Measurements from ENCODE around the gene GMDS.

The GMDS gene

DNA sequence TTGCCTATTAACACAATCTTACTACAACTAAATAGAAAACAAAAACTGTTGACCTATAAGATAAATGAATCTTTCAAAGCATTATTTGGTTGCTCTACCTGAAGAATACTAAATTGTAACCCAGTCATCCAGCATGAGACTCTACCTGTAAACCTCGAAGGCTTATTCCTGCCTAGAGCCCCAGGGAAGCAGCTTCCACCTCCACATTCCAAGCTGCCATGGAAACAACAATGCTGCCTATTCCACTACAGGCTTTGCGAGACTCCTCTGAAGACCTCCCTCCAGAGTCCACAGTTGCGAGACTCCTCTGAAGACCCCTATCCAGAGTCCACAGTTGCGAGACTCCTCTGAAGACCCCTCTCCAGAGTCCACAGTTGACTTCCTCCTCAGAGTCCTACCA lies 15.7 kb downstream of the GMDS start:
- TF ChIP-seq, protein P1, sequence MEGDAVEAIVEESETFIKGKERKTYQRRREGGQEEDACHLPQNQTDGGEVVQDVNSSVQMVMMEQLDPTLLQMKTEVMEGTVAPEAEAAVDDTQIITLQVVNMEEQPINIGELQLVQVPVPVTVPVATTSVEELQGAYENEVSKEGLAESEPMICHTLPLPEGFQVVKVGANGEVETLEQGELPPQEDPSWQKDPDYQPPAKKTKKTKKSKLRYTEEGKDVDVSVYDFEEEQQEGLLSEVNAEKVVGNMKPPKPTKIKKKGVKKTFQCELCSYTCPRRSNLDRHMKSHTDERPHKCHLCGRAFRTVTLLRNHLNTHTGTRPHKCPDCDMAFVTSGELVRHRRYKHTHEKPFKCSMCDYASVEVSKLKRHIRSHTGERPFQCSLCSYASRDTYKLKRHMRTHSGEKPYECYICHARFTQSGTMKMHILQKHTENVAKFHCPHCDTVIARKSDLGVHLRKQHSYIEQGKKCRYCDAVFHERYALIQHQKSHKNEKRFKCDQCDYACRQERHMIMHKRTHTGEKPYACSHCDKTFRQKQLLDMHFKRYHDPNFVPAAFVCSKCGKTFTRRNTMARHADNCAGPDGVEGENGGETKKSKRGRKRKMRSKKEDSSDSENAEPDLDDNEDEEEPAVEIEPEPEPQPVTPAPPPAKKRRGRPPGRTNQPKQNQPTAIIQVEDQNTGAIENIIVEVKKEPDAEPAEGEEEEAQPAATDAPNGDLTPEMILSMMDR (IDR thresholded peaks at IDR 0.05; ENCODE audit: insufficient read depth, low read length, poor library complexity, severe bottlenecking): no peak
- no peak overlapping the region for H3K4me3 ChIP-seq (replicated peaks; ENCODE audit: low read depth, low read length)
- DNase-seq (ENCODE audit: extremely low read depth, insufficient read length): no peak
- H3K27me3 ChIP-seq (replicated peaks; ENCODE audit: control insufficient read depth, insufficient read depth, low read length): no peaks in the 10 kb centered on the region
- H3K36me3 ChIP-seq (ENCODE audit: control insufficient read depth, insufficient read depth, low read length): no peaks in the 10 kb centered on the region

DNA sequence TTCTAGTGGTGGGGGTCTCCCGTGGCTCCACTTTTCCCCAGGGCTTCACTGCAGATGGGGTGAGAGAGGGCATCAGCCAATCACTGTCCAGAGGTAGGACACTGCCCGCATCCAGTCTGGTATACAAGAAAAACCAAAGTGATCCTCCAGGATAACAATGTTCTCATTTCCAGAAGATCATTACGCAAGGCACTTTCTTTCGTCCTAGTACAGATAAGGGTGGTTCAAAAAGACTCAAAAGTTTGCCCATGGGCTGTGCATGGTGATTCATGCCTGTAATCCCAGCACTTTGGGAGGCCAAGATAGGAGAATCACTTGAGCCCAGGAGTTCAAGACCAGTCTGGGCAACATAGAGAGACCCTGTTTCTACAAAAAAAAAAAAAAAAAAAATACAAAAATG lies 16.4 kb downstream of the GMDS start:
- no peak for DNase-seq (ENCODE audit: extremely low read depth, insufficient read length)
- Histone ChIP-seq H3K27me3 (replicated peaks; ENCODE audit: control insufficient read depth, insufficient read depth, low read length) (no peaks in the 10 kb centered on the region), H3K36me3 (ENCODE audit: control insufficient read depth, insufficient read depth, low read length) (no peaks in the 10 kb centered on the region), H3K4me3 (replicated peaks; ENCODE audit: low read depth, low read length) (no peak overlapping the region)
- TF ChIP-seq, protein P1 (IDR thresholded peaks at IDR 0.05; ENCODE audit: insufficient read depth, low read length, poor library complexity, severe bottlenecking): no peak

DNA sequence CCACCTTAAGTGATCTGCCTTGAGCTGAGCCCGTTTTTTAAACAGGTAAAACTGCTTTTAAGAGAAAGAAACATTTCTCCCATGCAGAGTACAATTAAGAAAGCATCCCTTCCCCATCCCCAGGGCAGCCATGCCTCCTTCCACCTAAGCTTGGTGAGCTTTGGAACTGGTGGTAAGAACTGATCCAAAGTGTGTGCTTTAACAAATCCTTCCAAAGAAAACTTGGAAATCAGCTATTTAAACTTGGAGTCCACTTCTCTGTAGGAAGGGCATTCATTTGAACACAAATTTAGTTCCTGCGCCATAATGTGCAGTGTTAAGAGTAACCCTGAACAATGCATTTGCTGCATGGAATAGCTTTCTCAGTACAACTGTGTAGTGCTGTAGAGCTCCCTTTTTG lies 17.0 kb downstream of the GMDS start:
- no peak for DNase-seq (ENCODE audit: extremely low read depth, insufficient read length)
- Histone ChIP-seq H3K4me3 (replicated peaks; ENCODE audit: low read depth, low read length) (no peak overlapping the region), H3K27me3 (replicated peaks; ENCODE audit: control insufficient read depth, insufficient read depth, low read length) (no peaks in the 10 kb centered on the region), H3K36me3 (ENCODE audit: control insufficient read depth, insufficient read depth, low read length) (no peaks in the 10 kb centered on the region)
- TF ChIP-seq, protein P1 (IDR thresholded peaks at IDR 0.05; ENCODE audit: insufficient read depth, low read length, poor library complexity, severe bottlenecking): no peak

DNA sequence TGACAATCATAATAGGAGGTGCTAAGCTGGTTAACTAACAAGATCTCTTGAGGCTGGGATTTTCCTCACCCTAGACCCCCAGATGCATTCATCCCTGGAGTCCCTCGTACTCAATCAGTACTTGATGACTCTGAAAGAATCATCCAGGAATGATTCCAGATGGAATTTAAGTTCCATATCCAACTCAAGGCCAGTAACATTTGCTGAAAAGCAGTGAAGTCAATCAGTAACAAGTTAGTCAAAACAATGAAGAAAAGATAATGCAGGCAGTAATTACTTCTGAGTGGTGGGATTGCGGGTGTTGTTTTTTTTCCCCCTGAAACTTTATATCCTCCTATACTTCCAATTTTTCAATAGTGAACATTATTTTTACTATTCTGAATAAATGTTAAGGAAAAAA lies 18.6 kb downstream of the GMDS start:
- TF ChIP-seq, protein P1 (IDR thresholded peaks at IDR 0.05; ENCODE audit: insufficient read depth, low read length, poor library complexity, severe bottlenecking): no peak
- Histone ChIP-seq H3K36me3 (ENCODE audit: control insufficient read depth, insufficient read depth, low read length) (no peaks in the 10 kb centered on the region), H3K4me3 (replicated peaks; ENCODE audit: low read depth, low read length) (no peak overlapping the region), H3K27me3 (replicated peaks; ENCODE audit: control insufficient read depth, insufficient read depth, low read length) (no peaks in the 10 kb centered on the region)
- DNase-seq (ENCODE audit: extremely low read depth, insufficient read length): no peak

DNA sequence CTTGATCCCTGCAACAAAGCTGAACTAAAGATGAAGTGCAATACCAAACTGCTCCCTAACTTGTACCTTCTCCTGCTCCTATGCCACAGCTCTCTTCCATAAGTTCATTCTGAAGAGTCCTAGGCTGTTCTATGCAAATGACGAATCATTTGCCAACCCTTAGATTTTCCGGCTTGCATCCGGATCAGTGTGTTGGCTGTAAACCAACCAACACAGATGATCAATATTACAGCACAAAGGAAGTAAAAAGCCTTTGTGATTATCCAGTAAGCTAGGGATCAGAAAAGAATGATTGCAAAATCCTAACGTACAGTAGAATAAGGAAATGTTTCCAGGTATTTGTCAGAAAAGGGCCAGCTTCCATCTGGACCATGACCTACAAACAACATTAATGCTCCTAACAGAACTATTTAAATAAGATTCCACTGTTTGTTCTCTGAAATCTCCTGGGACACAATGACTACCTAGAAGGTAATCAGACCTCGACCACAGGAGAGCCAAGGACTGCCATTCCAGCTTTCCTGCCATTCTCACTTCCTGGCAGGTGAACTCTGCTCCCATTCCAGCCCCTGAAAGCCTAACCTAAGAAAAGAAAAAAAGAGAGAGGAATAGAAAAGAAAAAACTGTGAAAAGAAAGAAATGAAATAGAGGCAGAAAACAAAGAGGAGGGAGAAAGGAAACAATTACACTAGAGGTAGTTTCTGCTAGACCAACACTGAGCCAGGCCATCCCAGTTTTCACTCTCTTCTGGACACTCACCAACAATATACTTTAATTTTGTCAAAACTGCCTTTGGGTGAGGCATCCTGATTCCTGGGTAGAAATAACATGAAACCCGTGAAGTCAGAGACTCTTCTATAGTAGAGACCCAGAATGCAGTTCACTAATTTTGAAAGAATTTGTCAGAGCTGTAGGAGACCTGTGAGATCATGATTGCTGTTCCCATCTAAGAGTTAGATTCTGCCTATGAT lies 19.7 kb downstream of the GMDS start:
- Histone ChIP-seq H3K27me3 (replicated peaks; ENCODE audit: control insufficient read depth, insufficient read depth, low read length) (no peaks in the 10 kb centered on the region), H3K4me3 (replicated peaks; ENCODE audit: low read depth, low read length) (no peak overlapping the region), H3K36me3 (ENCODE audit: control insufficient read depth, insufficient read depth, low read length) (no peaks in the 10 kb centered on the region)
- TF ChIP-seq, protein P1 (IDR thresholded peaks at IDR 0.05; ENCODE audit: insufficient read depth, low read length, poor library complexity, severe bottlenecking): no peak
- DNase-seq (ENCODE audit: extremely low read depth, insufficient read length): no peak
